Stimulated activated effector memory CD8-positive, alpha-beta T cell treated with anti-CD3 and anti-CD28 coated beads, Interleukin-12 subunit alpha, Interleukin-12 subunit beta, amount 100 ng/mL, for 72 hours (primary cell): ENCODE data around the gene RALGPS1.
"Not testable (repeated sequence)": the region's sequence is repeated elsewhere in the genome, so short reads cannot be mapped to it uniquely, and the experiment has no call there.

Experiments
- ATAC-seq: fragments of 150-1000 bp; cut with Tn5 transposase; 2 replicates; pipeline ENCODE4 v1.10.0; 2021
- DNase-seq, 2 donors: peaks; one replicate each; pipeline ENCODE4 v3.0.0; 2021 to 2022; ENCODE audit warnings: low spot score in 2 of 2
- H3K27ac Mint-ChIP-seq: one replicate; pipeline ENCODE4 v1.8.0; 2022; ENCODE audit warnings: mild to moderate bottlenecking, mixed read lengths
- H3K36me3 Mint-ChIP-seq: one replicate; pipeline ENCODE4 v1.8.0; 2022; ENCODE audit warnings: mild to moderate bottlenecking, mixed read lengths
- H3K4me1 Mint-ChIP-seq: one replicate; pipeline ENCODE4 v1.8.0; 2022; ENCODE audit warnings: mixed read lengths
- H3K4me3 Mint-ChIP-seq: one replicate; pipeline ENCODE4 v1.8.0; 2022; ENCODE audit warnings: mild to moderate bottlenecking, mixed read lengths
- H3K9me3 Mint-ChIP-seq: one replicate; pipeline ENCODE4 v1.8.0; 2022; ENCODE audit warnings: mixed read lengths

The RALGPS1 gene

DNA sequence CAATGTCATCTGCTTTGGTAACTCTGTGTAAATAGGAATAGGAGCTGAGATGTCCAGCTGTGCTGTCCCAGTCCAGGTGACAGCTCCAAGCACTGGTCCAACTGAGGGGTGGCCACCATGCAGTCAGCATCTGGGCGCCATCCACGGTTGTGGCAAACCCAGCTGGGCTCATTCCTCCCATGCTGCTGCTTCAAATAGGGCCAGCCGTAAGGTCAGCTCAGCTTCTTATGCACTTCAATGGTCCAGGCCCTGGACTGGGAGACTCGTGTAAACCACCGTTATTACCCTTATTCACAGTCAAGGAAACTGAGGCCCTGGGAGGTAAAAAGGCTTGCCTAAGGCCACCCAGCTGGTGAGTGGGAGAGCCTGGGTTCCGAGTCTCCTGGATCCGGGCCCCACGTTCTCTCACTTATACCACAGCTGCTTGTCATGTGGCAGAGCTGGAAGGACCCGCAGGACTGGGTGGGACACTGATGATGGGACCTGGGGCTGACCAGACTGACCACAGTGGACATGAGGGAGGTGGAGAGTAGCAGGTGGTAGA is 246.6 kb downstream of the RALGPS1 start:
- Mint-ChIP-seq H3K36me3 (no peaks in the 10 kb centered on the region), H3K4me1 (peaks cover 19% of the 10 kb centered on the region), H3K4me3 (no peak overlapping the region), H3K27ac (no peak overlapping the region), H3K9me3 (no peaks in the 10 kb centered on the region)
- no peak for ATAC-seq
- DNase-seq = no peak

DNA sequence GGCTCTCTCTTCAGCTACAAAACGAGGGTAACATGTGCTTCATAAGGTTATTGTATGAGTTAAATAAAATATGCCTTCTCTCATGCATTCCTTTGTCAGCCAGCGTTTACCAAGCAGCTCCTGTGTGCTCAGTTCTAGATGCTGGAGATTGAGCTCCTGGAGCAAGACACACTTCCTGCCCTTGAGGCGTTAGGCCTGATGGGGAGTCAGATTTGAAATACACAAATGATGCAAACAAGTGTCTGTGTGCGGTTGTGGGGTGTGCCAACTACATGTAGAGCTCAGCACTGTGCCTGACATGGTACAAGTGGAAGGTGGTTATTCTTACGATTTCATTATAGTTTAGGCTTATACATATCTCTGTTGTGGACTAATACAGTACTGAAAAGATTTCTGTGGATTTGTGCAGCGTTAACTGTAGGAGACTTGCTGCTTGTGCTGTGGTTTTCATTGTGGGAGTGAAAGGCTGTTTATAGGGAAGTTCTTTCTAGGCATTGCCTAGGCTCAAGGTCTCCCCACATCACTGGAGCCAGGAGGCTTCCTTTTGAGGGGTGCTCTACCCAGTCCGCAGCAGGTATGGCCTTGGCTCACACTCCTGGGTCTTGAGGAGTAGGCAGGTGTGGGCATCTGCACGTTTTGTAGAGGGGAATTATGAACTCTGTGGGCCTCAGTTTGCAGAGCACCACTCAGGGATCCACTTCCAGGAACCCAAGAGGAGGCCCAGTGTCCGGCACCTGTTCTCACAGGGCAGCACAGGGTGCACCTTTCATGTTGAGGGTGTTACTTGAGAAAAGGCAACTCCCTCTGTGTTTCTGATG is 247.7 kb downstream of the RALGPS1 start:
- Mint-ChIP-seq H3K4me1 (peaks cover 24% of the 10 kb centered on the region), H3K27ac (peak overlapping the region; percentile 11), H3K36me3 (no peaks in the 10 kb centered on the region), H3K4me3 (no peak overlapping the region), H3K9me3 (no peaks in the 10 kb centered on the region)
- DNase-seq (no peak), ATAC-seq (peak; percentile 91)

DNA sequence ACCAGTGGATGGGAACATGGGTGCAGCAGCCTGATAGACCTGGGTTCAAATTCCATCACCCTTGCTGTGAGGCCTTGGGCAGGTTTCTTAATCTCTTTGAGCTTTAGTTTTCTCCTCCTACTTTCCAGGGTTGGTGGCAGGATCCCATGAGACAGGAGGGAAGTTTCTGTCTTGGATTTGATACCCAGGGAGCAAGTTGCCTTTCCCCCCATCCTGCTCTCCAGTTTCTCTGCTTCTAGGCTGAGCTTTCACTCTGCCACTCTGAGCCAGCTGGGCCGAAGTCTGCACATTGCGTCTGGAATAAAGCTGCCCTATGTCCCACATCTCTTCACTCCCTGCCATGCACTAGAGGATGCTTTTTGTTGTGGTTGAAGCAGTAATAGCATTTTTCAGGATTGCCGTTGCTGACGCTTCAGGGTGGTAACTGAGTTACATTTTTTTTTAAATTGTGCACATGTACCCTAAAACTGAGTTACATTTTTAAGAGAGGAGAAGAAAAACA is 248.3 kb downstream of the RALGPS1 start:
- Mint-ChIP-seq H3K36me3 (no peaks in the 10 kb centered on the region), H3K4me3 (no peak overlapping the region), H3K4me1 (peaks cover 24% of the 10 kb centered on the region), H3K27ac (peak overlapping the region; percentile 26), H3K9me3 (no peaks in the 10 kb centered on the region)
- ATAC-seq (no peak), DNase-seq (no peak)

DNA sequence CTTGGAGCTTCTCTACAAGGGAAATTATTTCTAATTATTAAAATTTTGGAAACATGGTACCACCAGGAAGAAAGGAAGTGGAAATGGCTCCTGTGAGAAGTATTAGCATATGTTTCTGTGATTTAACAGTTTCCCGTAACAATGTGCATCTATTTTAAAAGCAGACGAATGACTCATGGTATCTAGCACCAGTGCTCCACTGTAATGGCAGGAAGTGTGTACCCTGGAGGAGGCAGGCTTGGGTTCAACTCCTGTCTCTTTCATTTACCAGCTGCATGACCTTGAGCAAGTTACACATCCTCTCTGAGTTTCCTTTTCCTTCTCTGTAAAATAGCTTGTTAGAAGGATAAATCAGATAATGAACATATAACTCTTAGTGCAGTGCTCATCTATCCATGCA is 248.8 kb downstream of the RALGPS1 start:
- DNase-seq (no peak), ATAC-seq (peak; percentile 58)
- Mint-ChIP-seq H3K4me1 (peaks cover 24% of the 10 kb centered on the region), H3K4me3 (no peak overlapping the region), H3K27ac (peak overlapping the region; percentile 26), H3K9me3 (no peaks in the 10 kb centered on the region), H3K36me3 (no peaks in the 10 kb centered on the region)

DNA sequence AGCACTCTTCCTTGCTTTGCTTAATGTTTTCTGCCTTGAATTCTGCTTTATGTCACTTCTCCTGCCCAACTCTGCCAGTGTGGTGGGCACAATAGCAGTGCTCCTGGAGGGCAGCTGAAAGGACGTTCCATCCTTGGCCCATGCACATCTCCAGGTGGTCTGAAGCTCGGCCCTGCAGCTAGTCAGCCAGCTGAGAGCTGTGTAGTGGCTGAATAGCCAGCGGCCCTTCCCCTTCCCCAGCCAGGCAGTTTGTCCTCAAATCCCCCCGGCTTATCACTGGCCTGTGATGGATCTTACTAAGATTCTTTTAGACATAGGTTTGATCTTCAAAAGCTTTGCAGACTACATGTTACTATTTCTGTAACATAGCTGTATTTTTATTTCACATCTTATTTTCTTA is 250.5 kb downstream of the RALGPS1 start:
- Mint-ChIP-seq H3K9me3 (no peaks in the 10 kb centered on the region), H3K4me3 (no peak overlapping the region), H3K4me1 (peaks cover 24% of the 10 kb centered on the region), H3K27ac (no peak overlapping the region), H3K36me3 (no peaks in the 10 kb centered on the region)
- DNase-seq (no peak), ATAC-seq (no peak)

DNA sequence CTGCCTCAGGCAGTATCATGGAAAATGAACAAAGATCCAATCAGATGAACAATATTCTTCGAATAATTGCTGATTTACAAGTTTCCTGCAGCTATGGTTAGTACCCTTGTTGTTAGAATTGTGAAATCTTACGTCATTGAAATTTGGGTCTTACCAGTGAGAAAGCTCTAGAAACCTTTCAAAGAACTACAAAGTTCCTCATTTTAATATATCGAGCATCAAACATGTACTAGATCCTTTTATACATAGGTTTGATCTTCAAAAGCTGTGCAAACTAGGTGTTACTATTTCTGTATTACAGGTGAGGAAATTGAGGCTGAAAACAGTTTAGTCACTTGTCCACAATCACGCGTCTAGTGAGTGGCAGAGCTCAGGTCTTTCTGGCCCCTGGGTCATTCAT is 251.5 kb downstream of the RALGPS1 start:
- H3K27ac Mint-ChIP-seq = no peak overlapping the region
- no peaks in the 10 kb centered on the region for H3K9me3 Mint-ChIP-seq
- no peaks in the 10 kb centered on the region for H3K36me3 Mint-ChIP-seq
- no peak overlapping the region for H3K4me3 Mint-ChIP-seq
- no peak for DNase-seq
- peaks cover 24% of the 10 kb centered on the region for H3K4me1 Mint-ChIP-seq
- ATAC-seq = no peak

DNA sequence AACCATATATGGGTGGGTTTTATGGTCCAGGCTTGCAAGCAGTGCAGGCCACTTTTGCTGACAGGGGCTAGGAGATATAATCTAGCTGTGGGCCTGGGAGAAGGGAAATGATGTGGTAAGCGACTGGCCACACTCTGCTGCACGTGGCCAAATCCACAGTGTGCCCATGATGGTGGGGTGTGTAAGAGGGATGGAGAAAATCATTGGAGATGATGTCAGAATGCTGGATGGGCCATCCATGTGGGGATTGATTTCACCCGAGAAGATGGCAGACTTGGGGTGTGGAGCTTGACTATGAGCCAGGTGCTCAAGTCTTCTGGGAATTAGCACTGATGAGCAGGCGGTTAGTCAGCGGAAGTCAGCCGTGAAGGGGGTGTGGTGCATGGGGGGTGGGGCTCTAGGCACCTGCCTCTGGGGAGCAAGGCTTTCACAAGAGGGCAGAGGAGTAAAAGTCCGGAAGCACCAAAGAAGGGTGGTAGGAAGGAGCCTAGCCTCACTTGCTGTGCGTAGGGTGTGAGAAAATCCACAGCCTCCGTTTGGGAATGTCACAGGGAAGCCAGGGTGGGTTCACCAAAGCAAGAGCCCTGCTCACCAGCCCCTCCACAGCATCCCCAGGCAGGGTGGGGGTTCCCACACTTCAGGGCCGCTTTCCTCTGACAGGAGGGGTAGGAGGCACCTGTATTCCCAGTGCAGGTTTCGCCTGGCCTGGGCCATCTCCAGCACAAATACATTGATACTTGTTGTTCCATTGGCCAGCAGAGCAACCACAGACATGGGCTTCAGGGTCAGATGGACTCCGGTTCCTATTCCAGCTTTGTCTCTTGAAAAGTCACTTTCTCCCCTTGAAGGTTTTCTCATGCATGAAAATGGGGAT is 252.3 kb downstream of the RALGPS1 start:
- no peak overlapping the region for H3K27ac Mint-ChIP-seq
- DNase-seq = no peak
- H3K36me3 Mint-ChIP-seq = no peaks in the 10 kb centered on the region
- H3K4me3 Mint-ChIP-seq = no peak overlapping the region
- no peaks in the 10 kb centered on the region for H3K9me3 Mint-ChIP-seq
- peaks cover 22% of the 10 kb centered on the region for H3K4me1 Mint-ChIP-seq
- ATAC-seq = no peak

DNA sequence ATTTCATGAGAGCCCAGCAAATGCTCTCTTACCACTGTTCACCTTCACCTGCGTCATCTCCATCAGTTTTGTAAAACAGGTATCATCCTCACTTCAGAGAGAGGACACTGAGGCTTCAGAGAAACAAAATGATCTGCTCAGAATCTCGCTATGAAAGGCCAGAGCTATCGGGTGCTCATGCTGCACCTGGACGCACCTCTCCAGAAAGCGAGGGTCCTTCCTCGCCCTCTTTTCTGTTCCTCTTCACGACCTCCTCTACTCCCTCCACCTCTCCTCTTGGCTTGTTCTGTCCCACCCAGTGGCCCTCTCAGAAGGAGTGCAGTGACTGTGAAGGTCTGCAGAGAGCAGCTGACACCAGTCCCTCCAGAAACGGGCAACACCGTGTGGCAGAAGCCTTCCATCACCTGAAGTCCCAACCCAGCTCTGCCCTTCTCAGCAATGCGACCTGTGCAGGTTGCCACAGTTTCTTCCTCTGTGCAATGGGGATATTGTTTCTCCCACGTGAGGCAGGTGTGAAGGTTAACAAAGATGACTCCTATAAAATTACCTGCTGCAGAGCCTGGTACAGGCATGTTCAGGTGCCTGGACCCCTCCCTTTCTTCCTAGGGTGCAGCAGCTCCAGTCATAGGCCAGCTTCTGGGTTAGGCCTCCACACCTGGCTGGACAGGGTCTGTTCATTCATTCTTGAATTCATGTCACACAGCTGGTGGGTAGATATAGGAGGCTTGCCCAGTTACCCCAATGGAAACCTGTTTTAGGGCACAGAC is 253.2 kb downstream of the RALGPS1 start:
- no peak for ATAC-seq
- Mint-ChIP-seq H3K9me3 (no peaks in the 10 kb centered on the region), H3K36me3 (no peaks in the 10 kb centered on the region), H3K4me3 (no peak overlapping the region), H3K27ac (no peak overlapping the region), H3K4me1 (peaks cover 15% of the 10 kb centered on the region)
- no peak for DNase-seq

DNA sequence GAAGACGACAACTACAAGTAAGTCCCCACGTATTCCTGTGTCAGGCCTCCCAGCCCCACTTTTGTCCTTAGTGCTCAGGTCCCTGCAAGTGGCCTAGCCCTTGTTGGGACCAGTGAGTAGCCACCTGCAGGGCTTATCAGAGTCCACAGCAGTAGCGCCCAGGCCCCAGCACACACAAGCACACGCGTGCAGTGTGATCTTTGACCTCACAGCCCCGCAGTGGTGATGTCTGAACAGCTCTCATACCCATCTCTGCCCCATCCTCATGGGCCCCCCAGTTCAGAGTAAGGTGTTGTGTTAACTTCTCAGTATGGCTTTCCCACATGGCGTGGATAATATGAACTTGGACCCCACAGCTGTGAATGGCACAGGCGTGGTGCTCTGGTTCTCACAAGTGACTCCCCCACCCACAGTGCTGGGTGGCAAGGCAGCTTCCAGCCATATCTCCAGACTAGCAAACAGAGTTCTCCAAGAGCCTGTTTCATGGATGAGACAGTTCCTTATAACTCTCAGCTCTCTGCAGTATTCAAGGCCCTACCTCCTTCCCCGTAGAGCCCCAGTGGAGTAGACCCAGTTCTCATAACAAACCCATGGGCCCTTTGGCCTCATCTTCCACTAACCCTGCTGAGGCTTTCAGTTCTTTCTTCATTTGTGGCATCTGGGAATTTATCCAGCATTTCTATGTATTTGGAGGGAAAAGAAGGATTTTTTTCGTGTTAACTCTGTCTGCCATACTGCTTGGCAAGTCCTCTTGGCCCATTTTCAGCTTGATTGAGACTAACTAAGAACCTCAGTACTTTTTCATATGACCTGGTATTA is 254.4 kb downstream of the RALGPS1 start:
- Mint-ChIP-seq H3K9me3 (no peaks in the 10 kb centered on the region), H3K27ac (peak overlapping the region; percentile 60), H3K4me1 (peaks cover 6% of the 10 kb centered on the region)

DNA sequence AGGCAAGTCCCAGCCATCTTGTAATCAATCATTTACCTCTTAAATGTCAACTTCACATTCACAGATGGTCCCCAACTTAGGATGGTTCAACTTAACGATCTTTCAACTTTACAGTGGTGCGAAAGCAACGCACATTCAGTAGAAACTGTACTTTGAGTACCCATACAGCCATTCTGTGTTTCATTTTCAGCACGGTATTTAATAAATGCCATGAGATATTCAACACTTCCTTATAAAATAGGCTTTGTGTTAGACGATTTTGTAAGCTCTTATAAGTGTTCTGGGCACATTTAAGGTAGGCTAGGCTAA is 254.9 kb downstream of the RALGPS1 start:
- no peak for DNase-seq

More for the DNA sequence above, 254.4 kb downstream of the RALGPS1 start:
- ATAC-seq = no peak
- no peaks in the 10 kb centered on the region for H3K36me3 Mint-ChIP-seq
- DNase-seq = no peak
- H3K4me3 Mint-ChIP-seq = no peak overlapping the region

DNA sequence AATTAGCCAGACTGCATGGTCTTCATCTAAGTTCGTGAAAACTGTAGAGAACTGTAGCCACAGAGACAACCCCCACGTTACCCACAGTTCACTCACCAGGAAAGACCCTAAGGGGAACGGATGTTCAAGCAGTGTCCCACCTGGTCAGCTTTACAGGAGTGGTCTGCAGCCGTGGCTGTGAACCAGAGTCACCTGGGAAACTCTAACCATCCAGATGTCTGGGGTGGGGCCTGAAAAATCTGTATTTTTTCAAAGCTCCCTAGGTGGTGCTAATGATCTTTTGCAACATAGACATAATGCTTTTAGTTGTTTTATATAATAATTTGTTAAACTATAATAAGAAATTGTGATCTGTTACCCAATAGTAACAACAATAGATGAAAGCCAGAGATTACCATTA is 255.5 kb downstream of the RALGPS1 start:
- H3K27ac Mint-ChIP-seq = no peak overlapping the region
- no peaks in the 10 kb centered on the region for H3K9me3 Mint-ChIP-seq
- ATAC-seq (no peak), DNase-seq (no peak)
- H3K4me1 Mint-ChIP-seq = peaks cover 6% of the 10 kb centered on the region
- H3K36me3 Mint-ChIP-seq = no peaks in the 10 kb centered on the region
- H3K4me3 Mint-ChIP-seq = no peak overlapping the region

More for the DNA sequence above, 254.9 kb downstream of the RALGPS1 start:
- no peak for ATAC-seq
- Mint-ChIP-seq H3K4me1 (peaks cover 6% of the 10 kb centered on the region), H3K36me3 (no peaks in the 10 kb centered on the region), H3K4me3 (no peak overlapping the region), H3K9me3 (no peaks in the 10 kb centered on the region), H3K27ac (no peak overlapping the region)

DNA sequence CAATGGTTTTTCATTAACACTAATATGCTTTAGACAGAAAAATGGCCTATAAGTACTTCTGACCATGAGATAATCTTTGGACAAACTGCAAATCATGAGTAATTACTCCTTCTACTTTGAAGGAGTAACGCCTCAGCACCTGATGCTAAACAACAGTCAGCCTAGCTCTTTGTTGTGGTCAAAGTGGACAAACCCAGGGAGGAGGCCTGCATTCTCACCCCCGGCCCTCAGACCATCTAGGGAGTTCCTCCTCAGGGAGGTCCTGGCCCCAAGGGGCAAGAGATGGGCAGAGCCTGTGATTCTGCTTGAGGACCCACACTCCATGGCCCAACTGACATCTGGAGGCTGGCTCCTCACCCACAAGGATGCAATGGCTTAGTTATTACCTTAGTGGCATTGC is 256.1 kb downstream of the RALGPS1 start:
- Mint-ChIP-seq H3K27ac (no peak overlapping the region), H3K4me3 (no peak overlapping the region), H3K9me3 (no peaks in the 10 kb centered on the region), H3K36me3 (no peaks in the 10 kb centered on the region), H3K4me1 (peaks cover 6% of the 10 kb centered on the region)
- ATAC-seq (no peak), DNase-seq (no peak)

DNA sequence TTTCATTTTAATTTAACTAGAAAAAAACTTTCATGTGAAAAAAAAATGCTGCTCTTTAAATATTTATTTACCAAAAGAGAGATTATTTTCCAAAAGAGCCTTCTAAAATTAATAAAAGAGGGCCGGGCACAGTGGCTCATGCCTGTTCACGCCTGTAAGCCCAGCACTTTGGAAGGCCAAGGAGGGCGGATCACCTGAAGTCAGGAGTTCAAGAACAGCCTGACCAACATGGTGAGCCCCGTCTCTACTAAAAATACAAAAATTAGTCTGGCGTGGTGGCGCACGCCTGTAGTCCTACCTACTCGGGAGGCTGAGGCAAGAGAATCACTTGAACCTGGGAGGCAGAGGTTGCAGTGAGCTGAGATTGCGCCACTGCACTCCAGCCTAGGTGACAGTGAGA is 256.8 kb downstream of the RALGPS1 start:
- ATAC-seq = not testable (repeated sequence)

DNA sequence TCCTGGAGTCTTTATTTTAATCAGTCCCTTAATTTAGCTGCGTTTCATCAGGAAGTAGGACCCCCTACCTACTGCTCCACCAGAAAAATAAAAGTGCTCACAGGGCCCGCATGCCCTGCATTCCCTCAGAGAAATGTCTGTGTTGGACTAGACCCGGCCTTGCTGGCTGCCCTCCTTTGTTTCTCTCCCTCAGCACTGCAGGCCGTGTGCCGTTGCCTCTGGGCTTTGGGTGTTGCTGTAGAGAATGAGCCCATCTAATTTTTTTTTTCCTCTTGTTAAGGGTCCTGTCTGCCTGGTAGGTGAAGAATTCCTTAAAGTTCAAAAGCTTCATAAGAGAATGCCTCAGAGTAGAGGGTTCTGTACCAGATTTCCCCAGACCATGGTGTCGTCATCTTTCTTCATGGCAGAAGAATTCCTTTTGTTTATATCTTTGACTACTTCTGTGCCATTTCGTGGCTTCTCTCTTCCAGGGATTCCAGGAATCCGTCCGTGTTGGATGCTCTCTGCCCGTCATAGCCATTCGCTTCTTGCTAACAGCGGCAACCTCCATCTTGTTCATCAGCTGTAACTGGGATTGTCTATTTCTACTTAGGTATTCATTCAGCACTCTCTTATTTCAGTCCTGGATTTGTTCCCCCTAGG is 257.6 kb downstream of the RALGPS1 start:
- Mint-ChIP-seq H3K9me3 (no peaks in the 10 kb centered on the region), H3K4me3 (no peak overlapping the region)
- no peak for ATAC-seq

More for the DNA sequence above, 256.8 kb downstream of the RALGPS1 start:
- not testable (repeated sequence) for H3K4me3 Mint-ChIP-seq, H3K27ac Mint-ChIP-seq, H3K36me3 Mint-ChIP-seq, DNase-seq, H3K9me3 Mint-ChIP-seq, H3K4me1 Mint-ChIP-seq

More for the DNA sequence above, 257.6 kb downstream of the RALGPS1 start:
- Mint-ChIP-seq H3K4me1 (no peaks in the 10 kb centered on the region), H3K36me3 (no peaks in the 10 kb centered on the region), H3K27ac (no peak overlapping the region)
- DNase-seq = no peak
